Measurements from ENCODE around the gene TREM1. TPM values are rescaled to one million over a fixed set of nuclear protein-coding genes. Genes with fewer than 3 reads are reported as not detected.

TREM1 gene
- total and polyA plus RNA-seq, 2 donors (not counting 3 experiments of a cell fraction or from before 2014, with no cell fraction given): not detected

DNA sequence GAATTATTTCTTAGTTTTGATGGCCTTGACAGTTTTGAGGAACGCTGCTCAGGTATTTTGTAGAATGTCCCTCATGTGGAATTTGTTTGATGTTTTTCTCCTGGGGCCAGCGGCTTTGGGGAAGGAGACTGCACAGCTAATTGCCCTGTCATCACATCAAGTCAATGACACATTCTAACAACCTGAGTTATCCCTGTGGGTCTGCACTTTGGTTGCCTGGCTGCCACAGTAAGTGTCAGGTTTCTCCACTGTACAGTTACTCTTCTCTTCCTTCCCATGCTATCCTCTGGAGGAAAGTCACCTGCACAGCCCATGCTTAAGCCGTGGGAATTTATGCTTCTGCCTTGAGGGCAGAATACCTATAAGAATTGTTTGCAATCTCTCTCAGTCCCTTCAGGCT is 59.7 kb downstream of the TREM1 start:
- Histone ChIP-seq H4K20me1 (replicated peaks; ENCODE audit: control insufficient read depth, extremely low read depth, insufficient read depth, low read length) (no peaks in the 10 kb centered on the region), H3K27ac (ENCODE audit: insufficient read depth, low read depth, low read length) (no peak overlapping the region), H3K9ac (replicated peaks; ENCODE audit: extremely low read depth, insufficient read depth, low read length) (no peak overlapping the region), H3K4me3 (replicated peaks in 1 of 3; ENCODE audit: insufficient read depth in 1 of 3, low read depth in 1 of 3, low read length in 3 of 3) (no peak overlapping the region), H3K27me3 (ENCODE audit: control insufficient read depth in 2 of 2, insufficient read depth in 2 of 2, low read length in 2 of 2) (no peaks in the 10 kb centered on the region), H3K79me2 (ENCODE audit: control insufficient read depth, insufficient read depth, low read length) (no peaks in the 10 kb centered on the region), H2AFZ (ENCODE audit: low read depth, low read length) (no peak overlapping the region), H3K4me2 (ENCODE audit: insufficient read depth, low read length) (no peak overlapping the region), H3K36me3 (ENCODE audit: control insufficient read depth in 2 of 2, extremely low read depth in 1 of 2, insufficient read depth in 2 of 2, low read length in 2 of 2) (no peaks in the 10 kb centered on the region), H3K4me1 (ENCODE audit: control insufficient read depth, extremely low read depth, insufficient read depth, low read length) (no peaks in the 10 kb centered on the region), H3K9me1 (replicated peaks; ENCODE audit: control insufficient read depth, extremely low read depth, insufficient read depth, low read length) (no peaks in the 10 kb centered on the region), H3K9me3 (replicated peaks; ENCODE audit: control insufficient read depth, insufficient read depth, low read length) (no peaks in the 10 kb centered on the region)
- ChIA-PET CTCF (no interaction called here), POLR2A (no interaction called here)
- no peak for FAIRE-seq
- intact Hi-C loops (cut with micrococcal nuclease): no loop called here
- BruUV-seq (replicated peaks): no TSS peak
- TF ChIP-seq GATA2 (IDR thresholded peaks at IDR 0.05; ENCODE audit: insufficient read depth, insufficient read length, low read depth, low read length): no peak
- no peak for TF ChIP-seq EZH2 (IDR thresholded peaks at IDR 0.05; ENCODE audit: borderline replicate concordance, low read depth, low read length, severe bottlenecking)
- TF ChIP-seq MYC (IDR thresholded peaks at IDR 0.05; ENCODE audit: low read depth, low read length): no peak
- dilution Hi-C loops (cut with MboI; ENCODE audit: extremely low pct_ligation_motif_present, low sequenced_read_pairs): no loop called here
- DNase-seq (ENCODE audit: low read depth, low spot score): no peak

GRCh38 chr6:41224800-41225199 is 61.7 kb downstream of the TREM1 start:
- no peaks in the 10 kb centered on the region for H3K27me3 ChIP-seq (ENCODE audit: control insufficient read depth in 2 of 2, insufficient read depth in 2 of 2, low read length in 2 of 2)
- no peaks in the 10 kb centered on the region for H3K9me3 ChIP-seq (replicated peaks; ENCODE audit: control insufficient read depth, insufficient read depth, low read length)
- no peaks in the 10 kb centered on the region for H3K9me1 ChIP-seq (replicated peaks; ENCODE audit: control insufficient read depth, extremely low read depth, insufficient read depth, low read length)
- H3K36me3 ChIP-seq (ENCODE audit: control insufficient read depth in 2 of 2, extremely low read depth in 1 of 2, insufficient read depth in 2 of 2, low read length in 2 of 2): no peaks in the 10 kb centered on the region
- dilution Hi-C loops (cut with MboI; ENCODE audit: extremely low pct_ligation_motif_present, low sequenced_read_pairs): no loop called here
- no peaks in the 10 kb centered on the region for H4K20me1 ChIP-seq (replicated peaks; ENCODE audit: control insufficient read depth, extremely low read depth, insufficient read depth, low read length)
- TF ChIP-seq CTCF (IDR thresholded peaks at IDR 0.05; ENCODE audit: extremely low read depth in 1 of 2, insufficient read depth in 1 of 2, low read depth in 1 of 2, low read length in 2 of 2): no peak
- no peak for TF ChIP-seq GATA2 (IDR thresholded peaks at IDR 0.05; ENCODE audit: insufficient read depth, insufficient read length, low read depth, low read length)
- no peak for TF ChIP-seq MYC (IDR thresholded peaks at IDR 0.05; ENCODE audit: low read depth, low read length)
- no peak for TF ChIP-seq POLR2AphosphoS5 (IDR thresholded peaks at IDR 0.05; ENCODE audit: insufficient read depth, low read depth, low read length)
- no peak for TF ChIP-seq EZH2 (IDR thresholded peaks at IDR 0.05; ENCODE audit: borderline replicate concordance, low read depth, low read length, severe bottlenecking)
- TF ChIP-seq MAX (IDR thresholded peaks at IDR 0.05; ENCODE audit: insufficient read depth, insufficient read length): no peak
- TF ChIP-seq JUN (IDR thresholded peaks at IDR 0.05; ENCODE audit: borderline replicate concordance, insufficient read depth, insufficient read length, low read depth): no peak
- no peak for TF ChIP-seq POLR2A (IDR thresholded peaks at IDR 0.05; ENCODE audit: low read depth, low read length)
- no peak for TF ChIP-seq FOS (IDR thresholded peaks at IDR 0.05; ENCODE audit: borderline replicate concordance, insufficient read depth, low read length)
- intact Hi-C loops (cut with micrococcal nuclease): no loop called here
- no peak overlapping the region for H3K9ac ChIP-seq (replicated peaks; ENCODE audit: extremely low read depth, insufficient read depth, low read length)
- ChIA-PET CTCF (interaction anchor here (1.3 kb wide), 1 partner anchor 10 kb away, joined by 3 read pairs; no protein-coding TSS in a partner anchor), POLR2A (no interaction called here)
- no peaks in the 10 kb centered on the region for H3K79me2 ChIP-seq (ENCODE audit: control insufficient read depth, insufficient read depth, low read length)
- no TSS peak for BruUV-seq (replicated peaks)
- H2AFZ ChIP-seq (ENCODE audit: low read depth, low read length): no peak overlapping the region
- no peak overlapping the region for H3K4me3 ChIP-seq (replicated peaks in 1 of 3; ENCODE audit: insufficient read depth in 1 of 3, low read depth in 1 of 3, low read length in 3 of 3)
- DNase-seq (ENCODE audit: low read depth, low spot score): no peak
- FAIRE-seq: no peak
- H3K4me2 ChIP-seq (ENCODE audit: insufficient read depth, low read length): no peak overlapping the region
- no peak overlapping the region for H3K27ac ChIP-seq (ENCODE audit: insufficient read depth, low read depth, low read length)
- no peaks in the 10 kb centered on the region for H3K4me1 ChIP-seq (ENCODE audit: control insufficient read depth, extremely low read depth, insufficient read depth, low read length)

All from endothelial cell of umbilical vein (primary cell).